GM23338 (cell line): ENCODE measurements around the gene CD2AP. TPM values are rescaled to one million over a fixed set of nuclear protein-coding genes. Genes with fewer than 3 reads are reported as not detected.

Source experiments
- ATAC-seq: fragments of 200-7000 bp; cut with Tn5 transposase; 3 replicates; pipeline ENCODE4 v1.9.1; 2020
- DNase-seq: peaks from one replicate; pipeline ENCODE4 v3.0.0-alpha.2; 2015; ENCODE audit warnings: low spot score
- H2AFZ ChIP-seq: fragments of 200-600 bp; sonication (generic); 2 replicates; pipeline ENCODE4 v1.8.0; 2016; ENCODE audit warnings: antibody characterized with exemption, mild to moderate bottlenecking, moderate library complexity
- H3F3A ChIP-seq: fragments of 200-600 bp; sonication (generic); replicated peaks from 2 replicates; pipeline ENCODE4 v1.8.0; 2017; ENCODE audit warnings: antibody characterized with exemption, mixed run types, low read depth
- H3K27ac ChIP-seq: fragments of 200-600 bp; sonication (generic); 2 replicates; pipeline ENCODE4 v1.6.1; 2016; ENCODE audit warnings: low read depth
- H3K27me3 ChIP-seq: fragments of 200-600 bp; sonication (generic); 2 replicates; pipeline ENCODE4 v1.8.0; 2016; ENCODE audit warnings: mild to moderate bottlenecking, mixed run types, moderate library complexity; ENCODE audit not compliant: insufficient read depth
- H3K36me3 ChIP-seq: fragments of 200-600 bp; sonication (generic); 2 replicates; pipeline ENCODE4 v1.8.0; 2016; ENCODE audit warnings: mild to moderate bottlenecking; ENCODE audit not compliant: insufficient read depth
- H3K4me1 ChIP-seq: fragments of 200-600 bp; sonication (generic); 2 replicates; pipeline ENCODE4 v1.8.0; 2016; ENCODE audit warnings: mild to moderate bottlenecking, moderate library complexity; ENCODE audit not compliant: insufficient read depth
- H3K4me2 ChIP-seq: fragments of 200-600 bp; sonication (generic); 2 replicates; pipeline ENCODE4 v1.7.1; 2017; ENCODE audit warnings: mixed run types
- H3K4me3 ChIP-seq: fragments of 200-600 bp; sonication (generic); 2 replicates; pipeline ENCODE4 v1.6.1; 2016; ENCODE audit warnings: mixed run types
- H3K79me2 ChIP-seq: fragments of 200-600 bp; sonication (generic); replicated peaks from 2 replicates; pipeline ENCODE4 v1.8.0; 2017; ENCODE audit warnings: mild to moderate bottlenecking; ENCODE audit not compliant: insufficient read depth
- H3K9me2 ChIP-seq: fragments of 200-600 bp; sonication (generic); 2 replicates; pipeline ENCODE4 v1.8.0; 2017; ENCODE audit not compliant: insufficient read depth
- H4K20me1 ChIP-seq: fragments of 200-600 bp; sonication (generic); replicated peaks from 2 replicates; pipeline ENCODE4 v1.8.0; 2017; ENCODE audit warnings: mild to moderate bottlenecking; ENCODE audit not compliant: insufficient read depth
- H3K27ac Mint-ChIP-seq: 2 replicates; pipeline ENCODE4 v1.8.0; 2020; ENCODE audit warnings: inconsistent platforms, mild to moderate bottlenecking, moderate library complexity, mixed read lengths
- H3K27me3 Mint-ChIP-seq: 3 replicates; pipeline ENCODE4 v1.8.0; 2022; ENCODE audit warnings: low read depth, mild to moderate bottlenecking, moderate library complexity, mixed read lengths, inconsistent platforms; ENCODE audit not compliant: insufficient read depth, poor library complexity
- H3K36me3 Mint-ChIP-seq: 3 replicates; pipeline ENCODE4 v1.8.0; 2021; ENCODE audit warnings: low read depth, mild to moderate bottlenecking, inconsistent platforms, moderate library complexity, mixed read lengths
- H3K4me1 Mint-ChIP-seq: 3 replicates; pipeline ENCODE4 v1.8.0; 2020; ENCODE audit warnings: mild to moderate bottlenecking, inconsistent platforms, mixed read lengths
- H3K4me3 Mint-ChIP-seq: 3 replicates; pipeline ENCODE4 v1.8.0; 2021; ENCODE audit warnings: moderate library complexity, mild to moderate bottlenecking, inconsistent platforms, mixed read lengths
- H3K9me3 Mint-ChIP-seq: 3 replicates; pipeline ENCODE4 v1.8.0; 2020; ENCODE audit warnings: moderate library complexity, mild to moderate bottlenecking, inconsistent platforms, mixed read lengths
- CREB1 ChIP-seq: fragments of 250-450 bp; sonication (Bioruptor Pico); IDR thresholded peaks from 2 replicates; pipeline ENCODE4 v1.5.0; 2020; ENCODE audit warnings: low read depth, mild to moderate bottlenecking, moderate library complexity
- EZH2 ChIP-seq: fragments of 200-600 bp; sonication (generic); IDR thresholded peaks from one replicate; pipeline ENCODE4 v1.8.0; 2017; ENCODE audit warnings: antibody characterized with exemption, mild to moderate bottlenecking, low read depth; ENCODE audit not compliant: unreplicated experiment
- EZH2phosphoT487 ChIP-seq: fragments of 200-600 bp; sonication (generic); IDR thresholded peaks from one replicate; pipeline ENCODE4 v1.8.1; 2018; ENCODE audit warnings: antibody characterized with exemption; ENCODE audit not compliant: unreplicated experiment
- JUNB ChIP-seq: IDR thresholded peaks from one replicate; pipeline ENCODE4 v1.6.1; 2016; ENCODE audit warnings: antibody characterized with exemption; ENCODE audit not compliant: unreplicated experiment
- NANOG ChIP-seq: IDR thresholded peaks from 2 replicates; pipeline ENCODE4 v1.6.1; 2016; ENCODE audit warnings: antibody characterized with exemption, borderline replicate concordance
- POLR2AphosphoS5 ChIP-seq: IDR thresholded peaks from 2 replicates; pipeline ENCODE4 v1.6.1; 2016; ENCODE audit warnings: antibody characterized with exemption, low read depth
- STAT1 ChIP-seq: IDR thresholded peaks from one replicate; pipeline ENCODE4 v1.6.1; 2016; ENCODE audit warnings: antibody characterized with exemption; ENCODE audit not compliant: unreplicated experiment
- ZNF331 ChIP-seq: fragments of 250-450 bp; sonication (Bioruptor Pico); IDR thresholded peaks from 2 replicates; pipeline ENCODE4 v1.5.0; 2020; ENCODE audit warnings: low read depth, mild to moderate bottlenecking, moderate library complexity
- polyA plus RNA-seq: library from polyadenylated mRNA; unstranded; fragments of >200 nt; fragmentation: Nextera tagmentation; extraction: Ambion mirVana; gene quantifications from 2 replicates; pipeline ENCODE4 v1.2.1, GENCODE V29; 2016
- total RNA-seq: library from RNA; depleted of rRNA; stranded (reverse); fragments of >200 nt; shearing (Covaris generic); gene quantifications from 2 replicates; pipeline ENCODE4 v1.2.3, GENCODE V29; 2014
- TF ChIP-seq, protein P1 (sequence below): IDR thresholded peaks from 2 replicates; pipeline ENCODE4 v1.6.1; 2016; ENCODE audit warnings: antibody characterized with exemption
- TF ChIP-seq, protein P2 (sequence below): fragments of 250-450 bp; sonication (Bioruptor Pico); IDR thresholded peaks from 2 replicates; pipeline ENCODE4 v1.5.0; 2020; ENCODE audit warnings: mild to moderate bottlenecking, moderate library complexity
- TF ChIP-seq, protein P3 (sequence below), 2 experiments: fragments of 200-600 bp in 1 of 2; sonication (generic) in 1 of 2; conservative IDR thresholded peaks; 2 replicates each; pipeline versions ENCODE4 v1.5.1 to v1.6.1; 2016 to 2017; ENCODE audit warnings: antibody characterized with exemption in 2 of 2, low read depth in 2 of 2, mild to moderate bottlenecking in 2 of 2, moderate library complexity in 1 of 2

CD2AP gene
- total and polyA plus RNA-seq, 2 experiments from 2014 or later: 38.0 to 93.2 TPM

DNA sequence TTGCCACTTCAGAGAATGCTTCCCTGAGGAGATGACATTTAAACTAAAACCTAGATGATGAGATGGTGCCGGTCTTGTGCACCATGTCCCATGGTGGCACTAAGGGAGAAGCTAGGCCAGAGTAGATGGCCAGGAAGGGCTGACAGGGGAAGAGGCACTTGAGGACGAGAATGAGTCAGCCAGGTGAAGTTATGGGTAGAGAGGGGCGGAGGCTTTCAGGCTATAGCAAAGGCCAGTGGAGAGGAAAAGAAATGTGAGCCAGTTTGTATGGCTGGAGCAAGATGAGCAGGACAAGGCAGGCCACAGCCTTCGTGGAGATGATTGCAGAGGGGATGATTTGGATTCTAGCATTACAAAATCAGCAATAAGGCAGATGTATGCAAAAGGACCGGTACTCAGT lies 176.1 kb downstream of the CD2AP start (continued):
- TF ChIP-seq EZH2: no peak
- no peak for TF ChIP-seq ZNF331 (CRISPR knock-in tag)
- TF ChIP-seq POLR2AphosphoS5: no peak
- TF ChIP-seq, protein P1, sequence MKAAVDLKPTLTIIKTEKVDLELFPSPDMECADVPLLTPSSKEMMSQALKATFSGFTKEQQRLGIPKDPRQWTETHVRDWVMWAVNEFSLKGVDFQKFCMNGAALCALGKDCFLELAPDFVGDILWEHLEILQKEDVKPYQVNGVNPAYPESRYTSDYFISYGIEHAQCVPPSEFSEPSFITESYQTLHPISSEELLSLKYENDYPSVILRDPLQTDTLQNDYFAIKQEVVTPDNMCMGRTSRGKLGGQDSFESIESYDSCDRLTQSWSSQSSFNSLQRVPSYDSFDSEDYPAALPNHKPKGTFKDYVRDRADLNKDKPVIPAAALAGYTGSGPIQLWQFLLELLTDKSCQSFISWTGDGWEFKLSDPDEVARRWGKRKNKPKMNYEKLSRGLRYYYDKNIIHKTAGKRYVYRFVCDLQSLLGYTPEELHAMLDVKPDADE: no peak

DNA sequence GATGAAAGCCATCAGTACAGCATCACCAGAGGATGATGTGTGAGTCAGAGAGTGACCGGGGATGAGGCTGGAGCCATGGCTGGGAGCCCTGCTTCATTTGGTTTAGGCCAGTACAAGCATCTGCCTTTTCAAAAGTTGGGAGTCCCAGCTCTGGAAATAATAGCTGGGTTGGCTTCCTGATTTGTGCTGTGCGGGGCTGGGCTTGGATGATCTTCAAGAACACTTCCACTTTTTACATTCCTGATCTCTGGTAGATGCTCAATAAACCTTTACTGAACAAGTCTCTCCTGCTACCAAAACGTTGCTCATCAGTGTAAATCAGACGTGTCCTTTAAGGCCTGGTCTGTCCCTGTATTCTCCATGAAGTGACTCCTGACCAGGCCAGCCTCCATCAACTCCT lies 176.7 kb downstream of the CD2AP start:
- no peaks in the 10 kb centered on the region for H3F3A ChIP-seq
- Mint-ChIP-seq H3K36me3 (no peaks in the 10 kb centered on the region), H3K9me3 (no peaks in the 10 kb centered on the region; the same call in 2 of the 3 replicates), H3K27me3 (no peaks in the 10 kb centered on the region), H3K4me1 (peaks cover 5% of the 10 kb centered on the region; the same call in 1 of the 3 replicates), H3K27ac (no peak overlapping the region), H3K4me3 (no peak overlapping the region)
- no peaks in the 10 kb centered on the region for H3K79me2 ChIP-seq
- DNase-seq (no peak), ATAC-seq (no peak)
- H3K4me2 ChIP-seq: no peak overlapping the region
- H3K4me1 ChIP-seq: peaks cover 16% of the 10 kb centered on the region
- H3K36me3 ChIP-seq: no peaks in the 10 kb centered on the region
- no peak overlapping the region for H3K4me3 ChIP-seq
- TF ChIP-seq POLR2AphosphoS5: no peak
- TF ChIP-seq, protein P2, sequence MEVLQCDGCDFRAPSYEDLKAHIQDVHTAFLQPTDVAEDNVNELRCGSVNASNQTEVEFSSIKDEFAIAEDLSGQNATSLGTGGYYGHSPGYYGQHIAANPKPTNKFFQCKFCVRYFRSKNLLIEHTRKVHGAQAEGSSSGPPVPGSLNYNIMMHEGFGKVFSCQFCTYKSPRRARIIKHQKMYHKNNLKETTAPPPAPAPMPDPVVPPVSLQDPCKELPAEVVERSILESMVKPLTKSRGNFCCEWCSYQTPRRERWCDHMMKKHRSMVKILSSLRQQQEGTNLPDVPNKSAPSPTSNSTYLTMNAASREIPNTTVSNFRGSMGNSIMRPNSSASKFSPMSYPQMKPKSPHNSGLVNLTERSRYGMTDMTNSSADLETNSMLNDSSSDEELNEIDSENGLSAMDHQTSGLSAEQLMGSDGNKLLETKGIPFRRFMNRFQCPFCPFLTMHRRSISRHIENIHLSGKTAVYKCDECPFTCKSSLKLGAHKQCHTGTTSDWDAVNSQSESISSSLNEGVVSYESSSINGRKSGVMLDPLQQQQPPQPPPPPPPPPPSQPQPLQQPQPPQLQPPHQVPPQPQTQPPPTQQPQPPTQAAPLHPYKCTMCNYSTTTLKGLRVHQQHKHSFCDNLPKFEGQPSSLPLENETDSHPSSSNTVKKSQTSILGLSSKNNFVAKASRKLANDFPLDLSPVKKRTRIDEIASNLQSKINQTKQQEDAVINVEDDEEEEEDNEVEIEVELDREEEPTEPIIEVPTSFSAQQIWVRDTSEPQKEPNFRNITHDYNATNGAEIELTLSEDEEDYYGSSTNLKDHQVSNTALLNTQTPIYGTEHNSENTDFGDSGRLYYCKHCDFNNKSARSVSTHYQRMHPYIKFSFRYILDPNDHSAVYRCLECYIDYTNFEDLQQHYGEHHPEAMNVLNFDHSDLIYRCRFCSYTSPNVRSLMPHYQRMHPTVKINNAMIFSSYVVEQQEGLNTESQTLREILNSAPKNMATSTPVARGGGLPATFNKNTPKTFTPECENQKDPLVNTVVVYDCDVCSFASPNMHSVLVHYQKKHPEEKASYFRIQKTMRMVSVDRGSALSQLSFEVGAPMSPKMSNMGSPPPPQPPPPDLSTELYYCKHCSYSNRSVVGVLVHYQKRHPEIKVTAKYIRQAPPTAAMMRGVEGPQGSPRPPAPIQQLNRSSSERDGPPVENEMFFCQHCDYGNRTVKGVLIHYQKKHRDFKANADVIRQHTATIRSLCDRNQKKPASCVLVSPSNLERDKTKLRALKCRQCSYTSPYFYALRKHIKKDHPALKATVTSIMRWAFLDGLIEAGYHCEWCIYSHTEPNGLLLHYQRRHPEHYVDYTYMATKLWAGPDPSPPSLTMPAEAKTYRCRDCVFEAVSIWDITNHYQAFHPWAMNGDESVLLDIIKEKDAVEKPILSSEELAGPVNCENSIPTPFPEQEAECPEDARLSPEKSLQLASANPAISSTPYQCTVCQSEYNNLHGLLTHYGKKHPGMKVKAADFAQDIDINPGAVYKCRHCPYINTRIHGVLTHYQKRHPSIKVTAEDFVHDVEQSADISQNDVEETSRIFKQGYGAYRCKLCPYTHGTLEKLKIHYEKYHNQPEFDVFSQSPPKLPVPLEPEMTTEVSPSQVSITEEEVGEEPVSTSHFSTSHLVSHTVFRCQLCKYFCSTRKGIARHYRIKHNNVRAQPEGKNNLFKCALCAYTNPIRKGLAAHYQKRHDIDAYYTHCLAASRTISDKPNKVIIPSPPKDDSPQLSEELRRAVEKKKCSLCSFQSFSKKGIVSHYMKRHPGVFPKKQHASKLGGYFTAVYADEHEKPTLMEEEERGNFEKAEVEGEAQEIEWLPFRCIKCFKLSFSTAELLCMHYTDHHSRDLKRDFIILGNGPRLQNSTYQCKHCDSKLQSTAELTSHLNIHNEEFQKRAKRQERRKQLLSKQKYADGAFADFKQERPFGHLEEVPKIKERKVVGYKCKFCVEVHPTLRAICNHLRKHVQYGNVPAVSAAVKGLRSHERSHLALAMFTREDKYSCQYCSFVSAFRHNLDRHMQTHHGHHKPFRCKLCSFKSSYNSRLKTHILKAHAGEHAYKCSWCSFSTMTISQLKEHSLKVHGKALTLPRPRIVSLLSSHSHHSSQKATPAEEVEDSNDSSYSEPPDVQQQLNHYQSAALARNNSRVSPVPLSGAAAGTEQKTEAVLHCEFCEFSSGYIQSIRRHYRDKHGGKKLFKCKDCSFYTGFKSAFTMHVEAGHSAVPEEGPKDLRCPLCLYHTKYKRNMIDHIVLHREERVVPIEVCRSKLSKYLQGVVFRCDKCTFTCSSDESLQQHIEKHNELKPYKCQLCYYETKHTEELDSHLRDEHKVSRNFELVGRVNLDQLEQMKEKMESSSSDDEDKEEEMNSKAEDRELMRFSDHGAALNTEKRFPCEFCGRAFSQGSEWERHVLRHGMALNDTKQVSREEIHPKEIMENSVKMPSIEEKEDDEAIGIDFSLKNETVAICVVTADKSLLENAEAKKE (CRISPR knock-in tag): no peak
- TF ChIP-seq, protein P3, sequence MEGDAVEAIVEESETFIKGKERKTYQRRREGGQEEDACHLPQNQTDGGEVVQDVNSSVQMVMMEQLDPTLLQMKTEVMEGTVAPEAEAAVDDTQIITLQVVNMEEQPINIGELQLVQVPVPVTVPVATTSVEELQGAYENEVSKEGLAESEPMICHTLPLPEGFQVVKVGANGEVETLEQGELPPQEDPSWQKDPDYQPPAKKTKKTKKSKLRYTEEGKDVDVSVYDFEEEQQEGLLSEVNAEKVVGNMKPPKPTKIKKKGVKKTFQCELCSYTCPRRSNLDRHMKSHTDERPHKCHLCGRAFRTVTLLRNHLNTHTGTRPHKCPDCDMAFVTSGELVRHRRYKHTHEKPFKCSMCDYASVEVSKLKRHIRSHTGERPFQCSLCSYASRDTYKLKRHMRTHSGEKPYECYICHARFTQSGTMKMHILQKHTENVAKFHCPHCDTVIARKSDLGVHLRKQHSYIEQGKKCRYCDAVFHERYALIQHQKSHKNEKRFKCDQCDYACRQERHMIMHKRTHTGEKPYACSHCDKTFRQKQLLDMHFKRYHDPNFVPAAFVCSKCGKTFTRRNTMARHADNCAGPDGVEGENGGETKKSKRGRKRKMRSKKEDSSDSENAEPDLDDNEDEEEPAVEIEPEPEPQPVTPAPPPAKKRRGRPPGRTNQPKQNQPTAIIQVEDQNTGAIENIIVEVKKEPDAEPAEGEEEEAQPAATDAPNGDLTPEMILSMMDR (conservative IDR thresholded peaks at IDR 0.05; ENCODE audit: low read depth in 2 of 2): no peak
- no peak for TF ChIP-seq NANOG
- no peak for TF ChIP-seq CREB1
- TF ChIP-seq EZH2phosphoT487: no peak
- TF ChIP-seq EZH2: no peak
- TF ChIP-seq JUNB: no peak
- no peak for TF ChIP-seq STAT1
- no peaks in the 10 kb centered on the region for H4K20me1 ChIP-seq
- H3K27ac ChIP-seq: no peak overlapping the region
- H3K9me2 ChIP-seq: peaks cover 16% of the 10 kb centered on the region; the same call in 1 of the 2 replicates
- no peaks in the 10 kb centered on the region for H3K27me3 ChIP-seq
- H2AFZ ChIP-seq: no peak overlapping the region
